IMR-90 (cell line): Measurements from ENCODE around the gene NAMPT.

Source experiments
- BHLHE40 ChIP-seq: fragments of 150-350 bp; IDR thresholded peaks from 2 replicates; pipeline ENCODE4 v1.6.1; 2016; ENCODE audit warnings: mild to moderate bottlenecking, low read depth, low read length
- CHD1 ChIP-seq: IDR thresholded peaks from 2 replicates; pipeline ENCODE4 v1.6.1; 2012; ENCODE audit warnings: low read depth, low read length, improper control_type of control experiment
- CTCF ChIP-seq: conservative IDR thresholded peaks from 2 replicates; pipeline ENCODE4 v1.5.1; 2012; ENCODE audit warnings: mild to moderate bottlenecking, low read depth, low read length, improper control_type of control experiment
- MXI1 ChIP-seq: IDR thresholded peaks from 2 replicates; pipeline ENCODE4 v1.6.1; 2012; ENCODE audit warnings: low read depth, mild to moderate bottlenecking, low read length, moderate library complexity, borderline replicate concordance
- POLR2A ChIP-seq: IDR thresholded peaks from 2 replicates; pipeline ENCODE4 v1.6.1; 2012; ENCODE audit warnings: mild to moderate bottlenecking, low read depth, low read length
- RAD21 ChIP-seq: IDR thresholded peaks from 2 replicates; pipeline ENCODE4 v1.6.1; 2012; ENCODE audit warnings: low read length, improper control_type of control experiment
- SMC3 ChIP-seq: fragments of 150-350 bp; IDR thresholded peaks from 2 replicates; pipeline ENCODE4 v1.6.1; 2016; ENCODE audit warnings: low read depth, mild to moderate bottlenecking, antibody characterized with exemption, low read length, moderate library complexity

GRCh38 chr7:106276513-106276912 lies 8.3 kb downstream of the NAMPT start:
- TF ChIP-seq CTCF (no peak), MXI1 (no peak), BHLHE40 (no peak), SMC3 (no peak), POLR2A (0 out of 2 replicates have a peak, but pooled peaks have one; percentile 4), CHD1 (no peak), RAD21 (no peak)
